Endodermal cell (in vitro differentiated cells): Measurements from ENCODE around the gene PAXX. TPM values are rescaled to one million over a fixed set of nuclear protein-coding genes. Genes with fewer than 3 reads are reported as not detected.

Experiments
- DNase-seq: peaks from one replicate; pipeline ENCODE4 v3.0.0-alpha.2; 2017
- H3K27ac ChIP-seq: 2 replicates; pipeline ENCODE4 v1.5.1; 2013; ENCODE audit warnings: mild to moderate bottlenecking, low read depth, low read length, moderate library complexity
- H3K27me3 ChIP-seq: 2 replicates; pipeline ENCODE4 v1.6.1; 2013; ENCODE audit warnings: mild to moderate bottlenecking, low read length, moderate library complexity; ENCODE audit not compliant: insufficient read depth, control insufficient read depth, poor library complexity, severe bottlenecking
- H3K36me3 ChIP-seq: 2 replicates; pipeline ENCODE4 v1.7.0; 2013; ENCODE audit warnings: mild to moderate bottlenecking, low read length, moderate library complexity; ENCODE audit not compliant: control insufficient read depth, insufficient read depth
- H3K4me1 ChIP-seq: one replicate; pipeline ENCODE4 v1.7.0; 2013; ENCODE audit warnings: low read length; ENCODE audit not compliant: control insufficient read depth, insufficient read depth
- H3K4me3 ChIP-seq: 2 replicates; pipeline ENCODE4 v1.5.1; 2013; ENCODE audit warnings: mild to moderate bottlenecking, low read length, moderate library complexity
- H3K9ac ChIP-seq: 2 replicates; pipeline ENCODE4 v1.6.1; 2013; ENCODE audit warnings: mild to moderate bottlenecking, low read length, moderate library complexity; ENCODE audit not compliant: poor library complexity, severe bottlenecking; ENCODE audit errors: extremely low read depth
- H3K9me3 ChIP-seq: 2 replicates; pipeline ENCODE4 v1.6.1; 2013; ENCODE audit warnings: mild to moderate bottlenecking, low read length, moderate library complexity; ENCODE audit not compliant: control insufficient read depth
- H3K27ac Mint-ChIP-seq: 2 replicates; pipeline ENCODE4 v1.8.0; 2020; ENCODE audit warnings: mixed read lengths
- H3K27me3 Mint-ChIP-seq: 2 replicates; pipeline ENCODE4 v1.8.0; 2021; ENCODE audit warnings: mild to moderate bottlenecking, mixed read lengths; ENCODE audit not compliant: insufficient read depth
- H3K36me3 Mint-ChIP-seq: 2 replicates; pipeline ENCODE4 v1.8.0; 2020; ENCODE audit warnings: low read depth, mixed read lengths
- H3K4me1 Mint-ChIP-seq: 2 replicates; pipeline ENCODE4 v1.8.0; 2020; ENCODE audit warnings: mixed read lengths
- H3K4me3 Mint-ChIP-seq: 2 replicates; pipeline ENCODE4 v1.8.0; 2020; ENCODE audit warnings: mild to moderate bottlenecking, moderate library complexity, mixed read lengths
- H3K9me3 Mint-ChIP-seq: 2 replicates; pipeline ENCODE4 v1.8.0; 2020; ENCODE audit warnings: mild to moderate bottlenecking, mixed read lengths
- CTCF ChIP-seq: fragments of 200-600 bp; sonication (generic); conservative IDR thresholded peaks from 2 replicates; pipeline ENCODE4 v1.5.0; 2021; ENCODE audit warnings: antibody characterized with exemption, mild to moderate bottlenecking
- WGBS, 2 experiments: methylation state at CpG; one replicate each; pipeline versions ENCODE4 v1.1.5 to v1.1.7; 2013; ENCODE audit warnings: missing lambda C conversion rate in 2 of 2, mixed read lengths in 1 of 2; ENCODE audit not compliant: insufficient coverage in 1 of 2, insufficient read length in 1 of 2; 5-methylcytosine and 5-hydroxymethylcytosine counted together
- total RNA-seq, 2 donors: library from RNA; stranded (reverse); fragmentation: NEBNext Ultra II Directional in 1 of 2; extraction: Animal tissue kit (Norgen Biotek cat#: 25700) in 1 of 2; gene quantifications; 2 replicates in 1 of 2; 3 replicates in 1 of 2; pipeline ENCODE4 v1.2.1, GENCODE V29; 2021

The PAXX gene
- total RNA-seq, 2 donors from 2014 or later = 58.3 to 66.7 TPM

GRCh38 chr9:137006116-137007003 lies 14.1 kb downstream of the PAXX start:
- H3K9ac ChIP-seq = no peak overlapping the region
- Mint-ChIP-seq H3K4me1 (no peaks in the 10 kb centered on the region), H3K4me3 (no peak overlapping the region), H3K27me3 (peaks cover 3% of the 10 kb centered on the region), H3K36me3 (no peaks in the 10 kb centered on the region), H3K27ac (no peak overlapping the region), H3K9me3 (peaks cover 19% of the 10 kb centered on the region)
- 93 to 94% methylated on average over 8 to 24 of the region's 24 CpGs for WGBS, 2 experiments
- no peak for TF ChIP-seq CTCF
- H3K27ac ChIP-seq = no peak overlapping the region
- H3K9me3 ChIP-seq = no peaks in the 10 kb centered on the region
- H3K36me3 ChIP-seq = no peaks in the 10 kb centered on the region
- H3K27me3 ChIP-seq = no peaks in the 10 kb centered on the region
- DNase-seq = no peak
- no peak overlapping the region for H3K4me3 ChIP-seq
- H3K4me1 ChIP-seq = no peaks in the 10 kb centered on the region

- 84 to 89% methylated on average over 12 to 30 of the region's 30 CpGs for WGBS, 2 experiments
- TF ChIP-seq CTCF = no peak
- H3K27ac Mint-ChIP-seq = no peak overlapping the region
- H3K36me3 Mint-ChIP-seq = no peaks in the 10 kb centered on the region
- no peaks in the 10 kb centered on the region for H3K9me3 ChIP-seq
- no peaks in the 10 kb centered on the region for H3K27me3 ChIP-seq
- no peaks in the 10 kb centered on the region for H3K4me1 Mint-ChIP-seq
- H3K27me3 Mint-ChIP-seq = peaks cover 3% of the 10 kb centered on the region
- no peaks in the 10 kb centered on the region for H3K4me1 ChIP-seq
- DNase-seq = no peak
- no peak overlapping the region for H3K9ac ChIP-seq
- H3K9me3 Mint-ChIP-seq = peaks cover 19% of the 10 kb centered on the region
- no peak overlapping the region for H3K4me3 ChIP-seq
- no peak overlapping the region for H3K4me3 Mint-ChIP-seq
- H3K36me3 ChIP-seq = no peaks in the 10 kb centered on the region
- H3K27ac ChIP-seq = no peak overlapping the region
These were observed 15.0 kb downstream of the PAXX start for GRCh38 chr9:137007108-137007815.

GRCh38 chr9:137007816-137008270 lies 15.6 kb downstream of the PAXX start:
- no peak for DNase-seq
- H3K4me1 ChIP-seq = no peaks in the 10 kb centered on the region
- 83 to 92% methylated on average over 8 to 13 of the region's 13 CpGs for WGBS, 2 experiments
- H3K27me3 ChIP-seq = no peaks in the 10 kb centered on the region
- H3K27ac Mint-ChIP-seq = no peak overlapping the region
- H3K27ac ChIP-seq = no peak overlapping the region
- TF ChIP-seq CTCF = no peak
- no peak overlapping the region for H3K9ac ChIP-seq
- no peak overlapping the region for H3K4me3 ChIP-seq
- H3K9me3 Mint-ChIP-seq = peaks cover 19% of the 10 kb centered on the region
- no peaks in the 10 kb centered on the region for H3K4me1 Mint-ChIP-seq
- H3K36me3 Mint-ChIP-seq = no peaks in the 10 kb centered on the region
- H3K9me3 ChIP-seq = no peaks in the 10 kb centered on the region
- peaks cover 3% of the 10 kb centered on the region for H3K27me3 Mint-ChIP-seq
- no peaks in the 10 kb centered on the region for H3K36me3 ChIP-seq
- H3K4me3 Mint-ChIP-seq = no peak overlapping the region
